GM19452 (cell line): ENCODE results near the gene SNX22.
"Not testable (repeated sequence)": the region's sequence is repeated elsewhere in the genome, so short reads cannot be mapped to it uniquely, and the experiment has no call there.

Source experiments
- ATAC-seq: cut with Tn5 transposase; IDR thresholded peaks from one replicate; pipeline ENCODE4 v1.9.1; 2021; ENCODE audit not compliant: unreplicated experiment

SNX22 gene

GRCh38 chr15:64151727-64152506, at the start of gene SNX22:
Gene SNX22 (plus strand): TSS chr15:64151731. CDS start chr15:64151776, 45 bp downstream.
- ATAC-seq, result peak; percentile 10

- no peak for ATAC-seq
Measured at GRCh38 chr15:64102497-64102896, 49.0 kb upstream of the SNX22 start.

DNA sequence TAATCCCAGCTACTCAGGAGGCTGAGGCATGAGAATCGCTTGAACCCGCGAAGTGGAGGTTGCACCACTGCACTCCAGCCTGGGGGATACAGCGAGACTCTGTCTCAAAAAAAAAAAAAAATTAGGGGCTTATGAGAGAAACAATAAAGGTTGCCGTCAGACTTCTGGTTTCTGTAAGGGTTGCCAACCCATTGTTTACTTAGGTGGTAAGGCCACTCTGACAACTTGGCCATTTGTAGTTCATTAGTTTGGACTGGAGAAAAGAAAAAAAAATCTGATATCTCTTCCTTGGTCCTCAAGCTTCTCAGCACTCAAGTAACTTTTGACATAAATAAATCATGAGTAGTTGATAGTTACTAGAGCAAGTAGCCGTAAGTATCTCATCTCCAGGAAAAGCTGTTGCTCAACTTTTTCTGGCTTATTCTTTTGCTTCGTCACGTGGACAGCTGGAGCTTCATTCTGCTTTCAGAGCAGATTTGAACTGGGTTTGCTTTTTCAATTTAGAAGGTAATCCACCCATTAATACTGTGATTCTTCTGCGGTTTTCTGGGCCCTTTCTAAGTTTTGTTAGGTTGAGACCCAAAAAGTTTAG, 46.3 kb upstream of the SNX22 start:
- ATAC-seq, result no peak

- no peak for ATAC-seq
Measured at GRCh38 chr15:64107337-64107736, 44.2 kb upstream of the SNX22 start.

GRCh38 chr15:64110108-64110701, 41.3 kb upstream of the SNX22 start:
- ATAC-seq, result not testable (repeated sequence)

GRCh38 chr15:64110950-64111678, 40.4 kb upstream of the SNX22 start:
- no peak for ATAC-seq

GRCh38 chr15:64111679-64112050, 39.9 kb upstream of the SNX22 start:
- ATAC-seq, result no peak

DNA sequence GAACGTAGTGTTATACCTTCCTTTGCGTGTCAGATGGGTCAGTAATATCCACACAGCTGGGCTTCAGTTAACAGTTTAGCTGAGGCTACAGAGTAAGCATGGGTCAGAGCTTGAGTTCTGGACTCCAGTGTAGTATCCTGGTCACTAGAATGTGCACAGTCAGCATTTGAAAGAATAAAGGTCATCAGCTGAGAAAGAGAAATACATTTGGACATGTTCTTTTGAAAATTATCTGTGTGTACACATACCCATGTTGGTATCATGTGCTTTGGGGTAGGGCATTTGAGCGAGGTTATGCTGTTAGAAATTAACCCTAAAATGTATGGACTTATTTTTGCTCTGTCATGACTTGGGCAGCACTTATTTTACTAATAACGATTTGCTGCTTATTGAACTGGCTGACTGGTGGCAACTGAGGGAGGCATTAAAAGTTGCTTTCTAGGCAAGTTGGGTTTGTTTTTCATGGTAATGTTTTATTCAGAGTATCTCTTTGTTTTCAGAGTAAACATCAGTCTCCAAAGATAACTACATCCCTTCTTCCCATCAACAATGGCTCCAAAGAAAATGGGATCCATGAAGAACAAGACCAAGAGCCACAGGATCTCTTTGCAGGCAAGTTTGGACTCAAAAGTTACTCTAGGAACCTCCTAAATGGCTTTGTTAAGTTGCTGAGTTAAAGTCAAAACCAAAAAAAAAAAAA, 39.3 kb upstream of the SNX22 start:
- ATAC-seq, result no peak

GRCh38 chr15:64112904-64113303, 38.6 kb upstream of the SNX22 start:
- ATAC-seq, result no peak

DNA sequence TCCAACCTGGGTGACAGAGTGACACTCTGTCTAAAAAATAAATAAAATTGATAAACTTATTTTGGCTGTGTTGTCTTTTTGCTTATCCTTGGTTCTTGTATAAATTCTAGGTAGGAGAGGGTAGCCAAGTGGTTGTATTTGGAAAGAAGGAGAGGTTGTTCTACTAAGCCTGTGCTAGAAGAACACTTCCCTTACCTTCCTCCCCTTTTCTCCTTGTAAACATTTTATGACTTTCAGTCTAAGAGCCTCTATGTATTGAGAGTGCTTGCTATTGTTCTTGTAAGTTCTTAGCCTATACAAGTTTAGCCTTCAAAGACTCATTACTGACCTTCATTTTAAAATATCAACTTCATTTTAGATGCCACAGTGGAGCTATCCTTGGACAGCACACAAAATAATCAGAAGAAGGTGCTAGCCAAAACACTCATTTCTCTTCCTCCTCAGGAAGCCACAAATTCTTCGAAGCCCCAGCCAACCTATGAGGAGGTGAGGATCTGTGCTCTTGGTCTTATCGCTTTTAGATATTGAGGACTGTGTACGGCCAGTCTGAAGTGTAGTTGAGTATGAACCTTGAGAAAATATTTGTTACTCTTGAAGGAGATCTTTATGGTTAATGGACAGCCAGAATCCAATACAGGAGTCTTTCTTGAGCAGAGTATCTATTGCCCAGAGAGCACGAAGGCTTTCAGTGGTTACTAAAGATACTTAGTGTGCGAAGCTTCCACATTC, 33.6 kb upstream of the SNX22 start:
- no peak for ATAC-seq

- ATAC-seq, result not testable (repeated sequence)
Measured at GRCh38 chr15:64120322-64120721, 31.2 kb upstream of the SNX22 start.

DNA sequence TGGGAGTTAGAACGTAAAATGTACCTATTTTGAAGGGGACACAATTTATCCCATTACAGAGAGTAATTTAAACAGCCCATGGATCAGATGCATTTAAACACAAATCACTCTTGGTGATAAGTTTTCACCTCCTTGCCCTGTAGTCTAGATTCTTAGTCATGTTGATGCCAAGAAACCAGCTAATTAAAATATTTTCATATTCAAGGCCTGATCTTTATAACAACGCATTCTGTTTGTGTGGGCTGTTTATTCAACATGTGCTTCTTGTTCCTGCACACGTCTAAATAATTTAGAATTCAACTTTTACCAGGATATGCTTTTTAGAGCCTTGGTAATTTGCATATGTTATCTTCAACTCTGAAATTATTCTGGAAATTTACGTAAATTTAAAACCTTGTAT, 29.9 kb upstream of the SNX22 start:
- ATAC-seq, result no peak

DNA sequence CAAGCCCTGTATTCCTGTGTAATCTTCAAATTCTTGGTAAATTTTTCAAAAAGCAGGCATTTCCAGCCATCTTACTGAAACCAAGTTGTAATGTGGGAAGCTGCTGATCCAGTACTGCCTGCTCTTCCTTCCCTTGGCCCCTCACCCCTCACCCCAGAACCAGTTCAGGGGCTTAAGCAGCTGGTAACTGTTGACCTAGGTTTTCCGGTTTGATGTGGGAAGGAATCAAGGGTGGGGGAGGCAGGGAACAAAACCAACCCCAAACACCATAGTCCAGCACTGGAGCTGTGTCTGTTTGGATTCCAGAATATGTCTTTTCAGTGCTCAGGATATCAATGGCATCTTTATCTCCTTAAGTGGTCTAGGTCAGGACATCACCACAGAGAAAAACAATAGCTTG, 29.1 kb upstream of the SNX22 start:
- no peak for ATAC-seq

DNA sequence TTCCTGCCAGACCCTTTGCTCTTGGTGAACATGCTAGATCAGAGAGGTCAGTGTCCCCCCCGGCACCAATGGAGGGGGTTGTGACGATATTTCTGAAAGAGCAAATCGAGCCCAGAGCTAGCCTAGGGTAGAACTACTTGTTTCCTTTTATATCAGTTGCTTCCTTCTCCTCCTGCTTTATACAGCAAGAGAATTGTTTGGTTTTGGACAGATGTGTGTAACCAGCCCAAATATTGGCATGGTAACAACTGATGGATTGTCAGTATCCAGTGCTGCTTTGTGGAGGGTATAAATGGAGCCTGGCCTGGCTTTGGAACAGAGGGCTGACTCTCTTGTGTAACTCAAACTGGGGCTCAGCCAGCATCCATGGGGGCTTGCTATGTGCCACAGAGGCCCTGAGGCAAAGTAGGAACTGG, 28.6 kb upstream of the SNX22 start:
- no peak for ATAC-seq

GRCh38 chr15:64125978-64126377, 25.6 kb upstream of the SNX22 start:
- no peak for ATAC-seq

DNA sequence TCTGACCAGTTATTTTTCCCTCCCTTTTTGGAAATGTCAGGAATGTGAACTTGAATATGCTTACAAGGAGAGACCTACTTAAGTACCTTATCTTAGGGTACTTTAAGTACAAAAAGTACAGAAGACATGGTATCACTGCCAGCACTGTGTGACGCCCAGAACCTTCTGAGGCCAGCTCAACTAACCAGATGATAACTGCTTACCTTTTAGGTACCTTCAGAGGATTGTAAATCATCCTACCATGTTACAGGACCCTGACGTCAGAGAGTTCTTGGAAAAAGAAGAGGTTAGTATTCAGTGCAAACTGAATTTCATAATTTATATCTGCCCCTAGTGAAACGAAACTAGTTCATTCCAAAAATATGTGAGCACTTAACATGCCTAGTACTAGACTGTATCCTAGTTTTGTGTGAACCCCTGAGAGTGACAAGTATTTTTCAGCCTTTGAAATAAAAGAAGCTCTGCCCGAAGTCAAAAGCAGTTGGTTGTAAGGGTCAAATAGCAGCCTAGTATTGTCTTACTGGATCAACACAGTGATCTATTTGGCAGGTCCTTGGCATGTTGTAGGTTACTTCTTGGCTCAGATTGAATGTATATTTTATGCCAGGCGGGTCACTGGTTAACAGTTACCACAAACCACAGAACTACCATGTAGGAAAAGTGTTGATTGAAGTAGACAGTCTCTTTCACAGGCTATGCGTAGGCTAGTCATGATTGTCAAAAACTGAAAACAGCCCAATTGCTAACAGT, 23.8 kb upstream of the SNX22 start:
- ATAC-seq, result no peak

DNA sequence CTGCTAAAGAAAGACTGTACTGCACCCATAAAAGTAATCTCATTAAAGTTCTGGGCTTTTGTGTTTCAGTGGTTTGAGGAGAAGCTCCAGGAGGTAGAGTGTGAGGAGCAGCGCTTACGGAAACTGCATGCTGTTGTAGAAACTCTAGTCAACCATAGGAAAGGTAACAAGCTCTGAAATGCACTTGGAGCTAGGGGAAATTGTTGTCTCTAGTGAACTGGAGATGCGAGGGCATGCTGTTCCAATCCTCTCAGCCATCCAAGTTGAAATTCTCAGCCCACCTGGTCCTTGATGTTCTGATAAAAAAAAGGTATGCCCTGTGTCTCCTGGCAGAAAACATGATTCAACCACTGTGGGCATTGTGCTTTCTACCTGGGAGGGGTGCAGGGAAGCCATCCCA, 21.4 kb upstream of the SNX22 start:
- no peak for ATAC-seq

DNA sequence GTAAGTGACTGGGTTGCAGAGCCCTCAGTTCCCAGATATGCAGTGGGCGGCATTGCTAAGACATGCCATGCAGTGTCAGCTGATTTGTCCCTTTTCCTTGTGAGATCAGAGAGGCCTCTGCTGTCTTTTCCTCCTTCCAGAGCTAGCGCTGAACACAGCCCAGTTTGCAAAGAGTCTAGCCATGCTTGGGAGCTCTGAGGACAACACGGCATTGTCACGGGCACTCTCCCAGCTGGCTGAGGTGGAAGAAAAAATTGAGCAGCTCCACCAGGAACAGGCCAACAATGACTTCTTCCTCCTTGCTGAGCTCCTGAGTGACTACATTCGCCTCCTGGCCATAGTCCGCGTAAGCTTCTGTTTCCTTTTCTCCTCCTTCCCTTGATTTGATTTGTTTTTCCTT, 20.0 kb upstream of the SNX22 start:
- ATAC-seq, result no peak

DNA sequence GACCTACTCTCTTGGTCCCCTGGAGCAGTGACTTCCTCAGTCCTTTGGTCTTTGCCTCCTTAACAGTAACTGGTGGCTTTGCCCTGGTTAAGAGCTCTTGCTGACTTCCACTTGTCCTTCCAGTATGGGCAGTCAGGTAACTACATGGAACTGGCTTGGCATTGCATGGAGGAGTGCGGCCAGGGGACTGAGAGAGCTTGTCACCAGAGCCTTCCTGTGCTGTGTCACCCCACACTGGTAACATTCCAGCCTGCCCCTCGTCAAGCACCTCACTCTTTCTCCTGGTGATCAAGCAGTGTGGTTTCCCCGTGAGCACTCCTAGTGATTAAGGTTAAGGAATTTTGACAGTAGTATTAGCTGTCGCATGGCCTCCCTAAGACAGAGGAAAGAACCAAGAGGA, 19.3 kb upstream of the SNX22 start:
- ATAC-seq, result no peak
